Mucosa of gallbladder (tissue), 1 donor: ENCODE results near the gene RUNX2. TPM values are rescaled to one million over a fixed set of nuclear protein-coding genes. Genes with fewer than 3 reads are reported as not detected.
A peak's percentile ranks its signal among the peaks of the same experiment; 100 is the strongest.

Experiments
- DNase-seq: peaks from one replicate; pipeline ENCODE4 v3.0.0-alpha.2; 2020; ENCODE audit warnings: low spot score
- total RNA-seq: library from RNA; stranded (reverse); gene quantifications from one replicate; pipeline ENCODE4 v1.2.1, GENCODE V29; 2021
- donor health status: DM: no; HTN: no; CAD: no.

The RUNX2 gene
- total RNA-seq, 1 donor from 2014 or later = 5.3 TPM

- DNase-seq = no peak
Measured at GRCh38 chr6:45351076-45351475, 22.9 kb downstream of the RUNX2 start.

- DNase-seq = no peak
Measured at GRCh38 chr6:45351667-45352066, 23.5 kb downstream of the RUNX2 start.

- DNase-seq = no peak
Measured at GRCh38 chr6:45353654-45354053, 25.5 kb downstream of the RUNX2 start.

- no peak for DNase-seq
Measured at GRCh38 chr6:45364466-45364865, 36.3 kb downstream of the RUNX2 start.

GRCh38 chr6:45365036-45365435, 36.9 kb downstream of the RUNX2 start:
- DNase-seq = no peak

- no peak for DNase-seq
Measured at GRCh38 chr6:45366534-45366933, 38.4 kb downstream of the RUNX2 start.

GRCh38 chr6:45367999-45368398, 39.9 kb downstream of the RUNX2 start:
- no peak for DNase-seq

- no peak for DNase-seq
Measured at GRCh38 chr6:45369870-45370269, 41.7 kb downstream of the RUNX2 start.

GRCh38 chr6:45371924-45372573, 43.9 kb downstream of the RUNX2 start:
- DNase-seq = no peak

GRCh38 chr6:45375449-45375848, 47.3 kb downstream of the RUNX2 start:
- DNase-seq = no peak

- DNase-seq = no peak
Measured at GRCh38 chr6:45376310-45377042, 48.3 kb downstream of the RUNX2 start.

GRCh38 chr6:45377043-45377553, 49.0 kb downstream of the RUNX2 start:
- no peak for DNase-seq

GRCh38 chr6:45377554-45378333, 49.6 kb downstream of the RUNX2 start, which contains the start of gene SUPT3H:
SUPT3H (minus strand) TSS chr6:45377934.
- peak; percentile 89 for DNase-seq

- DNase-seq = peak; percentile 14
Measured at GRCh38 chr6:45378334-45378926, 50.3 kb downstream of the RUNX2 start.

GRCh38 chr6:45382391-45382790, 54.3 kb downstream of the RUNX2 start:
- DNase-seq = no peak

- DNase-seq = no peak
Measured at GRCh38 chr6:45386501-45386900, 58.4 kb downstream of the RUNX2 start.

- DNase-seq = no peak
Measured at GRCh38 chr6:45387236-45387635, 59.1 kb downstream of the RUNX2 start.

- DNase-seq = no peak
Measured at GRCh38 chr6:45388328-45388727, 60.2 kb downstream of the RUNX2 start.

GRCh38 chr6:45394586-45395095, 66.5 kb downstream of the RUNX2 start:
- no peak for DNase-seq

GRCh38 chr6:45398075-45398813, 70.1 kb downstream of the RUNX2 start:
- no peak for DNase-seq

GRCh38 chr6:45400021-45400420, 71.9 kb downstream of the RUNX2 start:
- DNase-seq = no peak
